ENCODE data around the gene LRRC72.

- TF ChIP-seq CTCF (IDR thresholded peaks at IDR 0.05) (no peak), POLR2AphosphoS5 (IDR thresholded peaks at IDR 0.05) (no peak), POLR2A (IDR thresholded peaks at IDR 0.05) (no peak)
Observed at GRCh38 chr7:16479591-16479990, 47.0 kb upstream of the LRRC72 start.

All from transverse colon (tissue), 4 donors.